ENCODE measurements around the gene HRH2.

Gene HRH2

DNA sequence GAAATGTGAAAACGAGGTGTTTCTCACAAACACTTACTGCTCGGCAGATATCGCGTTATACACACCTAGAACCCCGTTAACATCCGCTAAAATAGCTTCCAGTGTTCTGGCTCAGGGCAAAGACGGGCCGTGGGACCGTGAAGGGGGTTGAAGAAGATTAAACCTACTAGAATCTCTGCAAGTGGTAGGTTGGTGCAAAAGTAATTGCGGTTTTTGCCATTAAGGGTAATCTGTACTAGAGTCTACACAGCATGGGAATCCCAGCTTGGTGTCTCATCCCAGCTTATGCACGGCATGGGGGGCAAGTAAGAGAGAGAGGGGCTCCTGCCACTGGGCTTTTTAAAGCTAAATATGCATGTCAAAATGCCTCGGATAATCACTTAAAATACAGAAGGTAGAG is 43.9 kb downstream of the HRH2 start:
- H3K4me1 ChIP-seq (ENCODE audit: control insufficient read depth in 1 of 2, insufficient read depth in 2 of 2, low read length in 2 of 2) = peaks cover 0 to 3% of the 10 kb centered on the region in 2 experiments
- no peak overlapping the region for H2BK5ac ChIP-seq (ENCODE audit: low read depth, low read length, poor library complexity)
- H2AFZ ChIP-seq (ENCODE audit: insufficient read depth, low read length, poor library complexity) = no peak overlapping the region
- H3K27me3 ChIP-seq (ENCODE audit: insufficient read depth, low read length) = no peaks in the 10 kb centered on the region
- H3K27ac ChIP-seq (ENCODE audit: low read depth, low read length) = no peak overlapping the region
- H3K4me2 ChIP-seq (ENCODE audit: low read length) = no peak overlapping the region
- whole genome bisulfite sequencing (ENCODE audit: extremely low coverage, insufficient coverage, insufficient read length) = no CpG with 5 or more reads among the region's 12 CpGs
- H2BK12ac ChIP-seq (ENCODE audit: low read length) = no peak overlapping the region
- H3K18ac ChIP-seq (ENCODE audit: low read length) = no peak overlapping the region
- H3K14ac ChIP-seq (ENCODE audit: low read length) = no peak overlapping the region
- no peak overlapping the region for H3K4ac ChIP-seq (ENCODE audit: low read depth, low read length)
- no peaks in the 10 kb centered on the region for H3K36me3 ChIP-seq (ENCODE audit: control insufficient read depth in 1 of 2, insufficient read depth in 2 of 2, low read length in 2 of 2)
- H2BK120ac ChIP-seq (ENCODE audit: insufficient read depth, low read length, poor library complexity) = no peak overlapping the region
- no peak overlapping the region for H4K12ac ChIP-seq (ENCODE audit: low read depth, low read length)
- no peak overlapping the region for H2AK5ac ChIP-seq (ENCODE audit: low read length)
- no peak for DNase-seq
- no peak overlapping the region for H4K8ac ChIP-seq (ENCODE audit: low read depth, low read length)
- H3K9ac ChIP-seq (ENCODE audit: low read length) = no peak overlapping the region
- no peak overlapping the region for H3K4me3 ChIP-seq (ENCODE audit: low read depth, low read length)
- no peaks in the 10 kb centered on the region for H3K79me1 ChIP-seq (ENCODE audit: low read length)
- H3K23ac ChIP-seq (ENCODE audit: low read length) = no peak overlapping the region
- no peaks in the 10 kb centered on the region for H3K9me3 ChIP-seq (ENCODE audit: insufficient read depth, low read depth, low read length)
- no peaks in the 10 kb centered on the region for H3K79me2 ChIP-seq (ENCODE audit: control insufficient read depth, insufficient read depth, low read length, poor library complexity)
- H4K91ac ChIP-seq (ENCODE audit: low read depth, low read length) = no peak overlapping the region

DNA sequence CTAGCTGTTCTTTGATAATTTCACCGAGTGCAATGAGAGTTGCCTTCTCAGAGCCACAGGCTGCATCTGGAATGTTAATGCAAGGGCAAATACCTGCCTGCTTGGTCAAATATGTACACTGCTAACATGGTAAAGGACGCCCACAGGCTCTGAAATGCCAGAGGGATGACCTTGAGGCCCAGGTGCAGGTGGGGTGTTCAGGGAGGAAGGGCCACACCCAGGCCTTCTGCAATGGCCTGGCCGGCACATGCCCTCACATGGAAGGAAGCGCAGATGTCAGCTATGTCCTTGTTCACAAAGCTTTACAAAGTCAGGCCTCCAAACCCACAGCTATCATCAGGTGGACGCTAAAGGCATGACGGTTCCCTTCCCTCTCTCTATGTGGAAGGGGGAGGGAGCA is 48.6 kb downstream of the HRH2 start:
- no peaks in the 10 kb centered on the region for H3K79me2 ChIP-seq (ENCODE audit: control insufficient read depth, insufficient read depth, low read length, poor library complexity)
- H3K4me3 ChIP-seq (ENCODE audit: low read depth, low read length) = no peak overlapping the region
- no peak overlapping the region for H3K27ac ChIP-seq (ENCODE audit: low read depth, low read length)
- no peak overlapping the region for H3K4me2 ChIP-seq (ENCODE audit: low read length)
- H3K4ac ChIP-seq (ENCODE audit: low read depth, low read length) = no peak overlapping the region
- no peaks in the 10 kb centered on the region for H3K79me1 ChIP-seq (ENCODE audit: low read length)
- no peak overlapping the region for H2BK5ac ChIP-seq (ENCODE audit: low read depth, low read length, poor library complexity)
- no peak overlapping the region for H3K23ac ChIP-seq (ENCODE audit: low read length)
- H3K9me3 ChIP-seq (ENCODE audit: insufficient read depth, low read depth, low read length) = peaks cover 12% of the 10 kb centered on the region
- H3K14ac ChIP-seq (ENCODE audit: low read length) = no peak overlapping the region
- no peaks in the 10 kb centered on the region for H3K36me3 ChIP-seq (ENCODE audit: control insufficient read depth in 1 of 2, insufficient read depth in 2 of 2, low read length in 2 of 2)
- H4K91ac ChIP-seq (ENCODE audit: low read depth, low read length) = no peak overlapping the region
- no peak overlapping the region for H4K8ac ChIP-seq (ENCODE audit: low read depth, low read length)
- no peak for DNase-seq
- no peak overlapping the region for H3K18ac ChIP-seq (ENCODE audit: low read length)
- H4K12ac ChIP-seq (ENCODE audit: low read depth, low read length) = no peak overlapping the region
- H2BK120ac ChIP-seq (ENCODE audit: insufficient read depth, low read length, poor library complexity) = no peak overlapping the region
- no peak overlapping the region for H2BK12ac ChIP-seq (ENCODE audit: low read length)
- WGBS (ENCODE audit: extremely low coverage, insufficient coverage, insufficient read length) = no CpG with 5 or more reads among the region's 6 CpGs
- no peaks in the 10 kb centered on the region for H3K27me3 ChIP-seq (ENCODE audit: insufficient read depth, low read length)
- H2AK5ac ChIP-seq (ENCODE audit: low read length) = no peak overlapping the region
- peaks cover 0 to 3% of the 10 kb centered on the region in 2 experiments for H3K4me1 ChIP-seq (ENCODE audit: control insufficient read depth in 1 of 2, insufficient read depth in 2 of 2, low read length in 2 of 2)
- H2AFZ ChIP-seq (ENCODE audit: insufficient read depth, low read length, poor library complexity) = no peak overlapping the region
- no peak overlapping the region for H3K9ac ChIP-seq (ENCODE audit: low read length)

DNA sequence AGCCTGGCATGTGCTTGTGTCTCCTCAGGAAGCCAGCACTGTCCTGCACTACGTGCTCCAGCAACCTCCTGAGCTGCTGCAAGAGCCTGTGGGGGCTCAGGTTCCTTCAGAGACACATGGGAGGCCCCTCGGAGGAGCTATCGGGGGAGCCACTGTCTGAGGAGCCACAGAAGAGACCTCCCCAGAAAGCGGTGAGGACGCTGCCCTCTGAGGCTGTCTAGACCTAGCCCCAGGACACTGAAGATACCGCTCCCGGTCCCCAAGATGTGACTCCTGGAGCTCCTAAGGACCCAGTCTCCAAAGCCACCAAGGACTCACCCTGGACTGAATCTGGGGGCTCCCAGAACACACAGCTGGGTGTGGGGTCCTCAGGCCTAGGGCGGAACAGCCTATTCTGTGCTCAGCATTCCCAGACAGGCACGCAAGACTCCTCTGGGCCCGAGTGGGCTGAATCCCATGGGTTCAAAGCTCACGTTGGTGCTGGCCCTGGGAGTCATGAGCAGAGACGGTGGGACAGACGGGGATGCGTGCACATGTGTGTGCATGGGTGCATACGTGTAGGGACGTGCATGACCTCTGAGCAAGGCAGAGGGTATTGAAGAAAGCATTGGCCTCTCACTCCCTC is 50.0 kb downstream of the HRH2 start:
- Histone ChIP-seq H3K36me3 (ENCODE audit: control insufficient read depth in 1 of 2, insufficient read depth in 2 of 2, low read length in 2 of 2) (no peaks in the 10 kb centered on the region), H3K4me1 (ENCODE audit: control insufficient read depth in 1 of 2, insufficient read depth in 2 of 2, low read length in 2 of 2) (peaks cover 0 to 3% of the 10 kb centered on the region in 2 experiments), H3K4ac (ENCODE audit: low read depth, low read length) (no peak overlapping the region), H2BK12ac (ENCODE audit: low read length) (no peak overlapping the region), H2BK120ac (ENCODE audit: insufficient read depth, low read length, poor library complexity) (no peak overlapping the region), H2AK5ac (ENCODE audit: low read length) (no peak overlapping the region), H3K9ac (ENCODE audit: low read length) (no peak overlapping the region), H4K91ac (ENCODE audit: low read depth, low read length) (no peak overlapping the region), H3K23ac (ENCODE audit: low read length) (no peak overlapping the region), H3K27ac (ENCODE audit: low read depth, low read length) (no peak overlapping the region), H3K27me3 (ENCODE audit: insufficient read depth, low read length) (no peaks in the 10 kb centered on the region), H4K8ac (ENCODE audit: low read depth, low read length) (no peak overlapping the region), H2BK5ac (ENCODE audit: low read depth, low read length, poor library complexity) (no peak overlapping the region), H4K12ac (ENCODE audit: low read depth, low read length) (no peak overlapping the region), H2AFZ (ENCODE audit: insufficient read depth, low read length, poor library complexity) (no peak overlapping the region), H3K79me1 (ENCODE audit: low read length) (no peaks in the 10 kb centered on the region), H3K18ac (ENCODE audit: low read length) (no peak overlapping the region), H3K9me3 (ENCODE audit: insufficient read depth, low read depth, low read length) (peaks cover 15% of the 10 kb centered on the region), H3K79me2 (ENCODE audit: control insufficient read depth, insufficient read depth, low read length, poor library complexity) (no peaks in the 10 kb centered on the region), H3K4me2 (ENCODE audit: low read length) (no peak overlapping the region), H3K14ac (ENCODE audit: low read length) (no peak overlapping the region), H3K4me3 (ENCODE audit: low read depth, low read length) (no peak overlapping the region)
- no peak for DNase-seq
- WGBS (ENCODE audit: extremely low coverage, insufficient coverage, insufficient read length) = no CpG with 5 or more reads among the region's 16 CpGs

DNA sequence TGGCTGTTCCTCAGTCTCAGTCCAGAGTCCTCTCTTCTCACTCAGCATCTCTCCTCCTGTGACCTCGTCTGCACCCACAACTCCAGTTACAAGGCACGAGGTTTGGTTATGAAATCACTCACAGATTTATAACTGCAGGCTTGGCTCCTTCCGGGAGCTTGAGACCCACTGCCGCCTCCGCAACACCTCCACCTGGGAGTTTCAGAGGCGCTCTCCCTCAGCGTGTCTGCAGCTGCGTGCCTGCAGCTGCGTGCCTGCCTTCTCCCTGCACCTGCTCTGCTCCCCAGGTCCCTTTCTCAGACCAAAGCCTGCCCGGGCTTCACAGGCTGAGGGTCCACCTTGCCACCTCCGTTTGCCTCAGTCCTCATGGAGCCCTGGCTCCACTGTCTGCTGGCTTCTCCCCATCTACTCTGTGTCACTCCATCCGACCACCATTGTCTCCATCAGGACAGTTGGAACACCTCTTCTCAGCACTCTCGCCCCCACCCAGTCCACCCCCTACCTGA is 51.5 kb downstream of the HRH2 start:
- H3K27me3 ChIP-seq (ENCODE audit: insufficient read depth, low read length) = no peaks in the 10 kb centered on the region

More for the DNA sequence above, 51.5 kb downstream of the HRH2 start:
- Histone ChIP-seq H3K18ac (ENCODE audit: low read length) (no peak overlapping the region), H2BK120ac (ENCODE audit: insufficient read depth, low read length, poor library complexity) (no peak overlapping the region), H3K9me3 (ENCODE audit: insufficient read depth, low read depth, low read length) (peaks cover 15% of the 10 kb centered on the region), H3K36me3 (ENCODE audit: control insufficient read depth in 1 of 2, insufficient read depth in 2 of 2, low read length in 2 of 2) (no peaks in the 10 kb centered on the region), H2BK5ac (ENCODE audit: low read depth, low read length, poor library complexity) (no peak overlapping the region), H4K12ac (ENCODE audit: low read depth, low read length) (no peak overlapping the region), H3K9ac (ENCODE audit: low read length) (no peak overlapping the region), H3K79me2 (ENCODE audit: control insufficient read depth, insufficient read depth, low read length, poor library complexity) (no peaks in the 10 kb centered on the region), H4K8ac (ENCODE audit: low read depth, low read length) (no peak overlapping the region), H3K14ac (ENCODE audit: low read length) (no peak overlapping the region), H3K4me1 (ENCODE audit: control insufficient read depth in 1 of 2, insufficient read depth in 2 of 2, low read length in 2 of 2) (peaks cover 0 to 3% of the 10 kb centered on the region in 2 experiments), H2AFZ (ENCODE audit: insufficient read depth, low read length, poor library complexity) (no peak overlapping the region), H3K4me2 (ENCODE audit: low read length) (no peak overlapping the region), H3K23ac (ENCODE audit: low read length) (no peak overlapping the region), H3K79me1 (ENCODE audit: low read length) (no peaks in the 10 kb centered on the region), H2BK12ac (ENCODE audit: low read length) (no peak overlapping the region), H4K91ac (ENCODE audit: low read depth, low read length) (no peak overlapping the region), H3K27ac (ENCODE audit: low read depth, low read length) (no peak overlapping the region), H3K4ac (ENCODE audit: low read depth, low read length) (no peak overlapping the region), H3K4me3 (ENCODE audit: low read depth, low read length) (no peak overlapping the region), H2AK5ac (ENCODE audit: low read length) (no peak overlapping the region)
- no CpG with 5 or more reads among the region's 13 CpGs for whole genome bisulfite sequencing (ENCODE audit: extremely low coverage, insufficient coverage, insufficient read length)
- no peak for DNase-seq
